Nephron (organoid): ENCODE measurements around the gene EML1.

Experiments
- H3K27ac Mint-ChIP-seq, 3 experiments: 2 replicates each; pipeline ENCODE4 v1.8.0; 2020; ENCODE audit warnings: mixed read lengths in 3 of 3, mild to moderate bottlenecking in 2 of 3, moderate library complexity in 1 of 3
- H3K27me3 Mint-ChIP-seq: 2 replicates; pipeline ENCODE4 v1.8.0; 2021; ENCODE audit warnings: low read depth, mild to moderate bottlenecking, moderate library complexity, mixed read lengths
- H3K36me3 Mint-ChIP-seq: 2 replicates; pipeline ENCODE4 v1.8.0; 2020; ENCODE audit warnings: low read depth, mixed read lengths
- H3K4me1 Mint-ChIP-seq: 2 replicates; pipeline ENCODE4 v1.8.0; 2020; ENCODE audit warnings: mixed read lengths
- H3K4me3 Mint-ChIP-seq, 3 experiments: 2 replicates each; pipeline ENCODE4 v1.8.0; 2020; ENCODE audit warnings: mild to moderate bottlenecking in 3 of 3, mixed read lengths in 3 of 3, moderate library complexity in 2 of 3
- H3K9me3 Mint-ChIP-seq: 2 replicates; pipeline ENCODE4 v1.8.0; 2020; ENCODE audit warnings: mixed read lengths
- CTCF ChIP-seq, 3 experiments: fragments of 200-600 bp; sonication (generic); IDR thresholded peaks; one replicate each; pipeline ENCODE4 v1.5.0; 2021; ENCODE audit warnings: antibody characterized with exemption in 3 of 3; ENCODE audit not compliant: unreplicated experiment in 3 of 3

EML1 gene

GRCh38 chr14:99812892-99813291 is 19.7 kb downstream of the EML1 start:
- Mint-ChIP-seq H3K9me3 (no peaks in the 10 kb centered on the region), H3K36me3 (no peaks in the 10 kb centered on the region), H3K27me3 (no peaks in the 10 kb centered on the region), H3K4me1 (peaks cover 32% of the 10 kb centered on the region), H3K4me3 (no peak overlapping the region), H3K27ac (no peak overlapping the region)
- TF ChIP-seq CTCF (IDR thresholded peaks at IDR 0.05; ENCODE audit: unreplicated experiment in 3 of 3) = no peak

- no peaks in the 10 kb centered on the region for H3K36me3 Mint-ChIP-seq
- TF ChIP-seq CTCF (IDR thresholded peaks at IDR 0.05; ENCODE audit: unreplicated experiment in 3 of 3) = no peak
- no peak overlapping the region for H3K4me3 Mint-ChIP-seq
- H3K9me3 Mint-ChIP-seq = no peaks in the 10 kb centered on the region
- no peaks in the 10 kb centered on the region for H3K27me3 Mint-ChIP-seq
- H3K27ac Mint-ChIP-seq = no peak overlapping the region
- H3K4me1 Mint-ChIP-seq = peaks cover 15% of the 10 kb centered on the region
Measured at GRCh38 chr14:99815696-99816095, 22.5 kb downstream of the EML1 start.

GRCh38 chr14:99816217-99816616 is 23.0 kb downstream of the EML1 start:
- H3K9me3 Mint-ChIP-seq = no peaks in the 10 kb centered on the region
- H3K4me1 Mint-ChIP-seq = peaks cover 15% of the 10 kb centered on the region
- H3K27me3 Mint-ChIP-seq = no peaks in the 10 kb centered on the region
- H3K27ac Mint-ChIP-seq = no peak overlapping the region
- H3K36me3 Mint-ChIP-seq = no peaks in the 10 kb centered on the region
- H3K4me3 Mint-ChIP-seq = no peak overlapping the region
- no peak for TF ChIP-seq CTCF (IDR thresholded peaks at IDR 0.05; ENCODE audit: unreplicated experiment in 3 of 3)

- Mint-ChIP-seq H3K27me3 (no peaks in the 10 kb centered on the region), H3K9me3 (no peaks in the 10 kb centered on the region), H3K27ac (no peak overlapping the region), H3K36me3 (no peaks in the 10 kb centered on the region), H3K4me1 (peaks cover 19% of the 10 kb centered on the region), H3K4me3 (no peak overlapping the region)
- no peak for TF ChIP-seq CTCF (IDR thresholded peaks at IDR 0.05; ENCODE audit: unreplicated experiment in 3 of 3)
Measured at GRCh38 chr14:99816642-99817041, 23.4 kb downstream of the EML1 start.

- Mint-ChIP-seq H3K9me3 (no peaks in the 10 kb centered on the region), H3K36me3 (no peaks in the 10 kb centered on the region), H3K4me3 (no peak overlapping the region), H3K4me1 (peaks cover 26% of the 10 kb centered on the region), H3K27me3 (no peaks in the 10 kb centered on the region), H3K27ac (no peak overlapping the region)
- no peak for TF ChIP-seq CTCF (IDR thresholded peaks at IDR 0.05; ENCODE audit: unreplicated experiment in 3 of 3)
Measured at GRCh38 chr14:99817331-99817730, 24.1 kb downstream of the EML1 start.

- H3K36me3 Mint-ChIP-seq = no peaks in the 10 kb centered on the region
- no peak for TF ChIP-seq CTCF (IDR thresholded peaks at IDR 0.05; ENCODE audit: unreplicated experiment in 3 of 3)
- H3K4me1 Mint-ChIP-seq = peaks cover 32% of the 10 kb centered on the region
- no peak overlapping the region for H3K4me3 Mint-ChIP-seq
- H3K9me3 Mint-ChIP-seq = no peaks in the 10 kb centered on the region
- H3K27ac Mint-ChIP-seq = no peak overlapping the region
- H3K27me3 Mint-ChIP-seq = no peaks in the 10 kb centered on the region
Measured at GRCh38 chr14:99818503-99819036, 25.4 kb downstream of the EML1 start.
